Stimulated activated CD8-positive, alpha-beta memory T cell treated with anti-CD3 and anti-CD28 coated beads, Interleukin-2, amount 100 ng/mL, for 1 hour (primary cell): ENCODE results near the gene BDH2.

ENCODE experiments used
- DNase-seq, 2 donors: peaks; one replicate each; pipeline ENCODE4 v3.0.0-alpha.2; 2020; ENCODE audit warnings: low read depth in 2 of 2

BDH2 gene

DNA sequence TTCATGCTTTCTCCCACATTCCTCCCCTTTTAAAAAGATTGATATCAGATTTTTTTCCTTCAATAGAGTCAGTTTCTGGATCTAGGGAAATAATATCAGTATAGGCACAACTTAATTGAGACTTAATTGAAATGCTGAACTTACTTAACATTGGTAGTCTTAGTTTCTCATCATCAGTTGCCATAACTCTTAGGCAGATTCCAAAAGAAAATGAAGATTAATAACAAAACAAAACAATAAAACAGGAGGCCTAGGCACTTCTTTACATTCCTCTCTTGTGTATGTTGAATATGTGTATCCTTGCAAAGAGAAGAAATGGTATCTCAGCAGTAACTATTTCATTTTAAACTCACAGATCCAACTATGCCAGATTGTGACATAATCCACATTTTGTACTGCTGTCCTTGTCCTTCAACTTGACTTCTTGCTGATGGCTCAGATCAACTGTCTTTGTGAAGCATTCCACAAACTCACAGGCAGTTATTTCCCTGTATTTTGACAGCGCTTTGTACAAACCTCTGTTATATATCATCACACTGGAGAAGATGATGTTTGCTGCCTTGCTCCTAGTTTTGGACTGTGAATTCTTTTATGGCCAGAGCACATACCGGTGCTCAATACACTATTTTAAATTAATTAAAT, 14.0 kb downstream of the BDH2 start:
- DNase-seq, result no peak

DNA sequence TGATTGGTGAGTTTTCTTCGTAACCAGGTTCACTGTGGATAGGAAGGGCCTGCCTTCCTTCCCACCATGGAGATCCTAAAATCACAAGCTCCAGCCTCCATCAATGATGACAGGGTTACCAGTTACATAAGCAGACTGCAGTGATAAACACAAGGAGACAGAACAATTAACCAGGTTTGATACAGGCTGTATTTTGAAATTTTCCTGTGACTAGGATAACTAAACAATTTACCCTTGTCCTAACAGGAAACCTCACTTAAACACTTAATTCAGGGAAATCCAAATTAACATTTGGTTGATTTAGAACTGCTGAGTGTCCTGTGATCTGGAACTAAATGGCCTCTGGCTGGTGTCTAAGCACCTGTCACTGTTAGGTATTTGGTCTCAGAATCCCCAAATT, 20.0 kb downstream of the BDH2 start:
- no peak for DNase-seq

DNA sequence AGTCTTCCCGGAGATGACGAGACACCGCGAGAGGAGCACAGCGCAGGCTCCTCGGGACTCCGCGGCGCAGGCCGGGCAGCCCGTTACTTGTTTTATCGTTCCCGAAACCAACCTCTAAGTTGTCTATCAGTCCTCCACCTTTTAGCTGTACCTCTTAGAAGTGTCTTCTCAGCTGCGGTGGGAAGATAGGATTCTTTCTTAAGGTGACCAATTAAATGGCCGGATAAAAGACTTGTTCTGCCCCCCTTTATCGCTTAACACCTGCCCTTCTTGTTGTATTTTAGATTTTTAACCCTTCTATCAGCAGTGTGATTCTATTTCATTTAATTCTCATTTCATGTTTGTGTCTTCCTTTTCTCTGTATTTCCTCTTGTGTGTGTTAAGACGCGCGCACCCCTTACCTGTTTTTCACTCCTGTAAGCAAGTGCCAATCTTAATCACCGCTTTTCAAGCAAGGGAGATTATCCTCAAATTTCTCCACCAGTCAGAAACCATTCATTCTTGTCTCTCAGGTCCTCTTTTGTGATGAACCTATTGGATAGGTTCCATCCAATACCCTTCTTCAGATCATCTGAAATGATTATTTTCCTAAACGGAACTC, 22.8 kb downstream of the BDH2 start, which contains the start of gene SLC9B2:
TSS of gene SLC9B2 (minus strand) at position 15 of the 601 bp plus-strand sequence. CDS start 9,211 bp downstream, outside the sequence.
- no peak for DNase-seq

DNA sequence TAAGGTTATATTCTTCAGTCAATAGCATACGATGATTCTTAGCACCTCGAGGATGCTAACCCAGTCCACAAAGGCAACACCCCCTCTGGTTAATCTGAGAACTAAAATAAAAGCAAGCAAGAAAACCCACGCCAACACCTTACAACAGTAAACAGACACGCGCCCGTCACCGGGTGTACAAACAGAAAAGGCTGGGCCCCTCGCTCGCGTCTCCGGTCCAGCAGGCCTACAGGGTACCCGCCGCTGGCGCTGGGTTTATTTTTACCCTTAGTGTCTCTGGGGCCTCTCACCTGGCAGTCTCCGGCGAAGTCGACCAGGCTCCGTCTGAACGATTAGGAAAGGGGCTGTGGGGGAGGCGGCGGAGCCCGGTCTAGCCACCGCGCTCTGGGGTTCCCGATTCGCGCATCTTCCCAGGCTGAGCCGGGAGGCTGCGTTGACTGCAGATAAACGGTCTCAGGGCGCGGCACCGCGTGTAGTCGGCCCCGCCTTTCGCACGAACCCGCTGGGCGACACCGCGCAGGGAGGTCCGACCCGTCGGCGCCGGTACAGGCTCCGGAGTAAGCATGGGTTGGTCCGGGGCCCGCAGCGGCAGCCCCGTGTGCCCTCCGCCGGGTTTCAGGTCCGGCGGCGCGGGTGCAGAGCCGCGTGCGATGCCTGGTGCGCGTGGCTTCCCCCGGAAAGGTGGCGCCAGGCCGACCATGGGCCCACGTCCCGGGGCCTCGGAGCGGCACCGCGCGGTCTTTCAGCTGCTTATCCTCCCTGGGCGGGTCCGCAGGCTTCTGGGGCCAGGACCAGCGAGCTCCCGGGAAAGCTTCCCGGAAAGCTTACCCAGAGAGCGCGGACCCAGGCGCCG, 23.5 kb downstream of the BDH2 start:
- DNase-seq, result peak; percentile 23 to 26

DNA sequence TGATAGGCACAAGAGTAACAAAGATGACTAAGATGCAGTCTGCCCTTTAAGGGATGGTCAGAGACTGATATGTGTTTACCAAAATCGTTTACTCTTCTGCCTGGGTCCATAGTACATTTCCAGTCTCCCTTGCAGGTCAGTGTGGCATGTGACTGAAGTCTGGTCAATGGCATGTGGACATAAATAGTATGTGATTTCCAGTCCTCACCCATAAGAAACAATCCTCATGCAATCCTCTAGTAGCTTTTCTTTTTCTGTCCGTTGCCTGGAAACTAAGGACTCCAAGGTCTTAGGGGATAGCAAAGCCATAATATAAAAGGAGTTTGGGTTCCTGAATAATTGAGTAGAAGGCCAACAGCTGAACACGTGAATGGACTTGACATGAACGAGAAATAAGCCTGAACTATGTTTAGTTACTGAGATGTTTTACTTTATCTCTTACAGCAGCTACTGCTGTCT, 24.2 kb downstream of the BDH2 start:
- DNase-seq, result no peak

DNA sequence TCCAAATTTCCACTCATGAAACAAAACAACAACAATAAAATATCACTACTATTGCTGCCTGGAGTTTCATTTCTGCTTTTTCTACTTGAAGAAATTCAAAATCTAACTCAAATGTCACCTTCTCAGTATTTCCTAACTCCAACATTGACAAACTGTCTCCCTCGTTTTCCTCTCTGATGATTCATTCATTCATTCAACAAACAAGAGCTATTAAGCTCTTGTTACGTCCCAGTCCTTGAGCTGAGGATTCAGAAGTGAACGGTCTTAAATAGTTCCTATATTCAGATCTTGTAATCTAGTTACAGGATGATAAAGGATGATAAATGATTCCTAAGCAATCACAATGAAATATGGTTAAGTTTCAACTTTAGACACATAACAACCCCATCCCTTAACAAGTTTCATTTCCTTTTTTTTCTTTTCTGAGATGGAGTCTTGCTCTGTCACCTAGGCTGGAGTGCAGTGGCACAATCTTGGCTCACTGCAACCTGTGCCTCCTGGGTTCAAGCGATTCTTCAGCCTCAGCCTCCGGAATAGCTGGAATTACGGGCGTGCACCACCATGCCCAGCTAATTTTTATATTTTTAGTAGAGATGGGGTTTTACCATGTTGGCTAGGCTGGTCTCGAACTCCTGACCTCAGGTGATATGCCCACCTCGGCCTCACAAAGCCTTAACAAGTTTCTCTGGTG, 24.7 kb downstream of the BDH2 start:
- DNase-seq, result no peak

DNA sequence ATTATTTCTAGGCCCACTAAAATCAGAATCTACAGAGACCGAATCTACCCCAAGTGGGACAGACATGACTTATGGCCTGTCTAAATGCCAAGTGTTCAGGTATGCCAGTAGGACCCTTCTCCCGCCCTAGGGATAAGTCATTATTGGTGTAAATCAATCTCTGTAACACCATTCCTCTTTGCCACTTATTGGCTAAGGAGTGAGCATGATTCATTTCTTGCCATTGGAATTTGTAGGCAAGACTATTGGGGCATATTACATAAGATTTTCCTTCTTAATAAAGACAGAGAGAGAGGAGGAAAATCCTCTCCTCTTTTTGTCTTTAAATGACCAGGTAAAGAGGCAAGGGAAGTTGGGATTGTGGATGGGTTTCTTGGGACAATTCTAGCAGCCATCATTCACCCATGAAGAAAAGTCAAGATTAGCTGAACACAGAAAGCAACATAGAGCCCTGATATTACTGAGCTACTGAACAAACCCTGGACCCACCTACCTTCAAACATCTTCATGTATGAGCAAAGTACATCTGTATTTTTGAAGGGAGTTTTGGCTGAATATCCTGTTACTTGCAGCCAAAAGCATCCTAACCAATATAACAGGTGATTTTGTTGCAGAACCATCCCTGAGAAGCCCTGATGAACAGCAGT, 25.7 kb downstream of the BDH2 start:
- no peak for DNase-seq

DNA sequence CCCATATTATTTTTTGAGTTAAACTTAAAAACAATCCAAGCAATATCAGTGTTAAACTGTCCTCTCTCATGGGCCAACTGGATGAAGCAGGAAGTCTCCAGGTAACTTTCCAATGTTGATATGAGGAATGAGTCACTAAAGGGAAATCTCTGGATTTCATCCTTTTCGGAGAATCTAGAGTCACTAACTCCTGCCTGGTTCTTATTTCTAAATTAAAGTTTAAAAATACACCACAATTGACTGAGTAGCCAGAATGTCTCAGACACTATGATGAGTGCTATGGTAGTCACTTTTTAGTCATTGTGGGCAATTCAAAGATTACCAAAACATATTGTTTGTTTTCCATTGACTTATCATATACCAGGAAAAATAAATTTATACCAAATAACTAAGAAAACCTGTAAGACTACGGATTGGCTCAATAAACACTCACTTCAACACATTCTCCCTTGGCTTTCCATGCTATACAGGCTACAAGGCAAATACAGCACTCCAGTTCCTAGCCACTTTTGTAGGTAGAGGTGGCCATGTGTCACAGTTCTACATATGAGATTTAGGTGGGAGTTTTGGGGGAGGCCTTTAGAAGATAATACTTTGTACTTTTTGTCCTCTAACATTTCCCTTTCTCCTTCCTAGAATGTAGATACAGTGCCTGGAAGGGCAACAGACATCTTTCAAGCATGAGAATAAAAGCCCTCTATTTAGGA, 31.6 kb downstream of the BDH2 start:
- DNase-seq, result no peak

DNA sequence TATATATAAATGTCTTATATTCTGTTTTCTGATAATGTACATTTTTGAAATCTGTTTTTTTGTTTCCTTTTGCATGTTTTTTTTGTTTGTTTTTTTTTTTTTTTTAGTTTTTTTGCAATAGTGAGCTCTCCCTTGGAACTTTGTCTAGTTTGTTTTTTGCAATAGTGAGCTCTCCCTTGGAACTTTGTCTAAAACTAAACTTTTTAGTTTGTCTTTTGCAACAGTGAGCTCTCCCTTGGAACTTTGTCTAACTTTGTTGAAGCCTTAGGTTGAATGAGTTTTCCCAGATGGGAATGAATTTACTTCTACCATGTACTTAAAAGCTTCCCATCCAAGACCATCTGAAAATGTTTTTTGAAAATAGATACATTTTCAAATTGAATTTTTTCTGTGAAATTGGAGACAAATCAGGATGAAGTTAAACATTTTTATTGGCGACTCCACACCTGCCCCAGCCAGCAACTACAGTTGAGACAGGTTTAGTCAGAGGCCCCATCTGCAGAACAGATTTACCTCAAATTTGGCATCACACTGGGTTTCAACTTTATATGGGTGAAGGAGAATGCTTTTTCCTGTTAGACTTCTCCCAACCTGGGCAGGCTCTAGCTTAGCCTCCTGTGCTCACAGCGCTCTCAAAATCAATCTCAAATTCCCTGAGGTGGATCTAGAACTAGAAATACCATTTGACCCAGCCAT, 39.0 kb downstream of the BDH2 start:
- no peak for DNase-seq

DNA sequence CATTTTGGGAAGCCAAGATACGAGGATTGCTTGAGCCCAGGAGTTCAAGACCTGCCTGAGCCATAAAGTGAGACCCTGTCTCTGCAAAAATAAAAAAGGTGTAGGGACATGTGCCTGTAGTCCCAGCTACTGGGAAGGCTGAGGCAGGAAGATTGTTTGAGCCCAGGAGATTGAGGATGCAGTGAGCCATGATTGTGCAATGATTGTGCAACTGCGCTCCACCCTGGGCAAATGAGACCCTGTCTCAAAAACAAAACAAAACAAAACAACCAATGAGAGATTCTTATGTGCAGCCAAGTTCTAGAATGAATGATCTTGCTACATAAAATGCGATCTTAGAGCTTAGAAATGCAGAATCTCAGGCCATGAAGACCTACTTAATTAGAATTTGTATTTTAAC, 45.6 kb downstream of the BDH2 start:
- DNase-seq, result no peak

DNA sequence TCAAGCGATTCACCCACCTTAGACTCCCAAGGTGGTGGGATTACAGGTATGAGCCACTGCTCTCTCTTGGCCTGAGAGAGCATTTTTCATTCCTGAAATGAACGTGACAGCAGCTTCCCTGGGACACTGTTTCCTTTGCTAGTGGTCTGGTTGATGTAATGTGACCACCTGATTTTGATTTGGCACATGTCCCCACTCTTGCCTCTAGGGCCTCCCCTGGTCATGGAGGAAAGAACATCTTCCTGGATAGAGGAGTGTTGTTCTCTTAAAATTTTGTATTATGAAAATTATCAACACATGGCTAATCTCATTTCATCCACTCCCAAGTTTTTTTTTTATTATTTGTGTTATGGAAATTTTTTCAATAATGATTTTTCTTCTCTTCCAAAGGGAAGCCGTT, 46.9 kb downstream of the BDH2 start:
- no peak for DNase-seq

DNA sequence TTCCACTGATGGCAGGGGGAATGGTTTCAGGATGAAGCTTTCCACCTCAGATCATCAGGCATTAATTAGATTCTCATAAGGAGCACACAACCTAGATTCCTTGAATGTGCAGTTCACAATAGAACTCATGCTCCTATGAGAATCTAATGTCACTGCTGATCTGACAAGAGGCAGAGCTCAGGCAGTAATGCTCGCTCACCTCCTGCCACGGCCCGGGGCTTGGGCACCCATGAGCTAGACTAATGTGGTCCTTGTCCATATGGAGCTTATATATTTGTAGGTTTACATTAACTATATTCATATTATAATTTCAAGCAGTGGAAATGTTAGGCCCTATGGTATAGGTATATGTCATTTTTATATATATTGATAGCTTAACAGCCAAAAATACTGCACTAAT, 47.5 kb downstream of the BDH2 start:
- DNase-seq, result no peak

DNA sequence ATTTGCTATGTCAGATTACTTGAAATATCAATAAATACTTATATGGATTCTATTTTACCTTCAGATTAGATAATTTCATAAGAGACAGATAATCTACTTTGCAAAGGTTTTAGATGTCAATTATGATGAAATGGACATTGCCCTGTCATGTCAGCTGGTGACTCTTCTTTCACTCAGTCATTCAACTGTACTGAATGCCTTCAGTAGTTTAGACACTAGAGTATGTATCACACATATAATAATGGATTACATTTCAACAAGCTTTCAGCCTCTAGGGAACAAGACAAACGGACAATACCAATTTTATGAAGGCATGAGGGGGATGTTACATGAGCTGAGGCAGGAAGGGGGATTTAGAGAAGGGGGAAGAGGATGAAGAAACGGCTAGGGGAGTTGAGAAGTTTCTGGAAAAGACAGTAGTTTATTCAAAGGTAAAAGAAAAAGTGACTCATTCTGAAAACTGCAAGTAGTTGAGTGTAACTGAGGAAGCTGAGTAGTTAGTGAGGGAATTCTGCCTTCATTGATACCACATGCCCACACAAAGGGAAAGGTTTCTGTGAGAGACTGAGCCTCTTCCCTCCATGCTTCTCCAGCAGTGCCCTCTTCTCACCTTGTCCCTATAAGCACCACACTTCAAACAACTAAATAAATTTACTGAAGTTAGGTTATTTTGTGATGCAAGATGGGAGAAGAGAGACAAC, 48.7 kb downstream of the BDH2 start:
- DNase-seq, result no peak

DNA sequence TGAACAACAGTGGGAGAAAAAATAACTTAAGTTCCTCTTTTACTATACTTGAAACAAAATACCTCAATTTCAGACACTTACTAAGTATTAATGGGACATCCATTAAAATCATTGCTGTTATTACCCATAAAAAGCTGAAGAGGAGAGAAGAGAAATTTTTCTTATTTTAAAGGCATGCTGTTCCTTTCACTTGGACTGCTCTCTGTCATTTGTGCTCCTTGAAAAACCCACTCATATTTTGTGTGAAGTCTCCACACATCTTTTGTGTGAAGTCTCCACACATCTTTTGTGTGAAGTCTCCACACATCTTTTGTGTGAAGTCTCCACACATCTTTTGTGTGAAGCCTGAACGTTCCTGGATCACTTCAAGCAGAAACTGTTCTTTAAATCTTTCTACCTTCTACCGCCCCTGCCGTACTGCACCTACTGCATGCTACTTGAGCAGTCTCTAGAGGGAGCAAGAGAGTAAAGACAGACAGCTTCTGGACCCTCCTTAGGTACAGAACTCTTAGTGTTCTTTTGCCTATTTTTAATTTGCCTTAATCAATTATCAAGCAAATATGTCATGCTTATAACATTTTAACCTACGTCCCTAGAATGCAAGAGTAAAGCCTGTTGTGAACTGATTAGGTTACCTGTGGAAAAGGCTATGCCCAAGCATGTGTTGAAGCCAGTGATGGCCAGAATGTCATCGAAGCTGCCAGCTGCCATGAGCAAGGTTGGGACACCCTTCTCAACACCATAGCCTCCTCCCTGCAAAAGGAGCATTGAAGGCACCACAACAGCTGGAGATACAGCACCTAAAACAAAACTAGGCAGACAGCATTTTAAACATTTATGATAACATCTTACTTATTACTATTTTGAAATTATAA, 53.0 kb downstream of the BDH2 start:
- DNase-seq, result no peak

DNA sequence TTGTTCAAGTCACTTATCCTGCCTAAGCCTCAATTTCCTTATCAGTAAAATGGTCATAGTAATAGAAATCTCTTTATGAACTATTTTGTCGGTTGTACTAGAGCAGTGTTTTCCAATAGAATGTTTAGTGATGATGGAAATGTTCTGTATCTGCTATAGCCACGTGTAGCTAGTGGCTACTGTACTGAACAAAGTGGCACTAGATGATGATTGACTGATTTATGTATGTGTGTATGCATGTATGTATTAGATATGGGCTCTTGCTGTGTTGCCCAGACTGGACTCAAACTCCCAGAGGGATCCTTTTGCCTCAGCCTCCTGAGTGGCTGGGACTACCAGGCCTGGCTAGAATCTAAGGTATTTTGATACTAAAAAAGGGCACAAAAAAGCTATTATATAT, 55.5 kb downstream of the BDH2 start:
- DNase-seq, result no peak

DNA sequence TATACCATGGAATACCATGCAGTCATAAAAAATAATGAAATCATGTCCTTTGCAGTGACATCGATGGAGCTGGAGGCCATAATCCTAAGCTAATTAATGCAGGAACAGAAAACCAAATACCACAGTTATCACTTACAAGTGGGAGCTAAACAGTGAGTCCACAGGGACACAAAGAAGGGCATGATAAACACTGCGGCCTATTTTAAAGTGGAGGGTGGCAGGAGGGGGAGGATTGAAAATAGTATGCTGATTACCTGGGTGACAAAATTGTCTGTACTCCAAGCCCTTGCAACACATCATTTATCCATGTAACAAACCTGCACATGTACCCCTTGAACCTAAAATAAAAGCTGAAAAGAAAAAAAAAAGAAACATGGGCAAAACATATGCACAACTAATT, 63.5 kb downstream of the BDH2 start:
- DNase-seq, result no peak

DNA sequence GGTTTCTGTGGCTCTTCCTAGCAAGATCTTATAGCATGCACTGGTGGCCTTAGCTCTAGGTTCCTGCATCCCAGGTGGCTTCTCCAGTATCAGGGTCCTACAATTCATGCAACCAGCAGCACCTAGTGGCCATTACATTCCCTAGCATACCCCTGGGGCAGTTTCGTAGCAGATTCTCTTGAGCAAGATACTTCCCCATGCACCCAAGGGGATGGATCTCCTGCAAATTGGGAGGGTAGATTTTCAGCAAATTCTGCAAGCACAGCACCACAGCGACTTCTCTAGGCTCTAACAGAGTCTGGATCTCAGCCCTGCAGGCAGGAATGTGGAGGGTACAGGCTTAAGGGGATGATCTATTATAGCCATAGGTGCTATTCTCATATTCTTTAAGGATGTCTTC, 67.1 kb downstream of the BDH2 start:
- DNase-seq, result no peak

DNA sequence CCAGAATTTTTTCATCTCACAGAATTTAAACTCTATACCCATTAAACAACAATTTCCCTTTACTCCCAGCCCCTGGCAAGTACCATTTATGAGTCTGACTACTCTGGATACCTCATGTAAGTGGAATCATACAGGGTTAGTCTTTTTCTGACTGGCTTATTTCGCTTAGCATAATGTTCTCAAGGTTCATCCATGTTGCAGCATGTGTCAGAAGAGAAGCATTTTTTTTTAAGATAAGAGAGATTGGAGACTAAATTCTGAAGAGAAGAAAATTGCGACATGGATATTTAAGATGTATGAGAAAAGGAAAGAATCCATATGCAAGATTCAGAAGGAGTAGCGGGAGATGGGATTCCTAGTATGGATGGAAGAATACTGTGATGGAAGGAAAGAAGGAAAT, 68.8 kb downstream of the BDH2 start:
- DNase-seq, result no peak

DNA sequence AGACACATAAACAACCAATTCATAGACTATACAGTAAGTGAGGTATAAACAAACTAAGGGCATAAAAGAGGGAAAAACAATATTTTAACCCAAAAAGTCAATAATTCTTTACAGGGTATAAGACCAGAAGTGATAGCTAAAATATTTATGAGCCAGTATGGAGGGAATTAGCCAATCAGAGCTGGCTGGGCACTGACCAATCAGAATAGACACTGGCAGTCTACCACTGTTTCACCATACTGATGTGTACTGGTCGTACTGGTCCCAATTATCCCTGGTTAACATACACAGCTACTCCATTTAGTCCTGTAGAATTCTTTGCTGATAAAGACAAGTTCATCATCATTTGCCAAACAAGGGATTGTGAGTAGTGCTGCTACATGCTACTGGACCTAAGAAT, 70.3 kb downstream of the BDH2 start:
- DNase-seq, result no peak
